Left renal cortex interstitium (tissue), 4 donors: ENCODE measurements around the gene HOXA6. TPM values are rescaled to one million over a fixed set of nuclear protein-coding genes. Genes with fewer than 3 reads are reported as not detected.
A peak's percentile ranks its signal among the peaks of the same experiment; 100 is the strongest.

Experiments used
- DNase-seq, 4 donors: peaks; one replicate each; pipeline ENCODE4 v3.0.0-alpha.2; 2013; ENCODE audit warnings: low read depth in 4 of 4, low spot score in 2 of 4, missing footprints in 1 of 4
- polyA plus RNA-seq, 4 donors: library from polyadenylated mRNA; unstranded; fragments of 120-200 nt; gene quantifications; one replicate each; pipeline ENCODE4 v1.2.1, GENCODE V29; 2013; ENCODE audit not compliant: insufficient read length in 4 of 4

The HOXA6 gene
- polyA plus RNA-seq, 4 donors: 24.7 to 59.3 (median 38.3) TPM

DNA sequence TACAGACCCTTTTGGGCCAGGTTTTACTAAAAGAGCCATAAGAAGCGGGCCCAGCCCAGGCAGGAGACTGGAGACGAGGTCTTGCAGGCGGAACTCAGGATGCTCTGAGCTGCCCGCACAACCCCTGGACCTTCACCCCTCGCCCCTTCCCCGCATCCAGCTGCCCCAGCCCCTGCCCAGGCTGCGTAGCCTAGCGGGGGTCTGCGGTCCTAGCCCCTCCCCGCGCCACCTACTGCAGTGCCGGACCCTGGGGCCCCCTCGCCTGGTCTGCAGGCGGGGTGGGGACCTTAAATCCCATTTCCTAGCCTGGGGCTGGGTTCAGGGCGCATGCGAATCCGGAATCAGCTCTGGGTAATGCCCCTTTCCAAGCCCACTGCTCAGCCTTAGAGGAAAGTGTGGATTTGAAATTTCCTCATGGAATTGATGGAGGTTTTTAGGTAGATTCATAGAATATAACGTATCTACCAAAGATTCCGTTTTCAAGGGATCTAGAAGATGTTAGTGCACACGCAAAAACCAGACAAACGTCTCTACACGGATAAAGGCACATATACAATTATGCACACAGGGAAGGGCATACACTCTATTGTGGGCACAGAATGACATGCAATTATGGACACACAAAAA lies 5.4 kb upstream of the HOXA6 start:
- DNase-seq: no peak

DNA sequence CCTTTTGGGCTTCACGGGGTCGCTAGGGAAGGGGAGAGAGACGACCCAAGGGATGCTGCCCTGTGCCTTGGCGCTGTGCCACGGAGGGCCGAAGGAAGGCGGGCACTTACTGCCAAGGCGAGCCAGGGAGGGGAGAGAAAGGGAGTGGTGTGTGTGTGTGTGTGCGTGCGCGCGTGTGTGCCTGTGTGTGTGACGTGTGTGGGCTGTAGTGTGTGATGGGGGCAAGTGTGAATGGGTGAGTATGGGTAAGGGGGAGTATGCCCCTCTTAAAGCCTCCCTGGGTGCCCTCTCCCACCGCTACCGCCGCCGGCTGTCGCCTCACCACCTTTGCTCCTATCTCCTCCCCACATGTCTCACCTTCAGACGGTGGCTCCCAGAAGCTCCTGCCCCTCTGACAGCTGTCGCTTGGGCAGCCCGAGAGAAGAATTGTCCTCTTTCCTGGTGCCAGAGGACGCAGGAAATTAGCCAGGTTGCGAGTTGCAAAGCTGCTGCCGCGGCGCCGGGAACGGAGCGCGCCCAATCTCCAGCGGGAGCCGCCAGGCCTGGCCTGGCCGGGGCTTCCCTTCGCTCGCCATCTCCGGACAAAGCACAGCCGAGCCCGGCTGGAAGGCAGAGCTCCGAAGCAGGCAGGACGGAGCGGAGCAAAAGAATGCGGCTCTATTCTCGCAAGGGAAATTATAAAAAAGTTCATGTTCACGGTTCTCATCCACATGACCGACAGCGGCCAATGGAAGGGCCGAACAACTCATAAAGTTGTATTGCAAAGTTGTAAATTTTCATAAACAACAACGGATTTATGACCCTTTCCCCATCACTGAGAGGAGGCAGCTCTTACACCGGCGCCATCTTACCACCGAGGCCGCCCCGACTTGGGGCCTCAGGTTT lies 4.6 kb upstream of the HOXA6 start, which contains the start of gene HOXA3:
Gene HOXA3, minus strand, starts transcription at position 653 of the 885 bp plus-strand sequence. CDS start 41,943 bp downstream, outside the sequence.
- peak in 2 of 4 donors; percentile 88 to 91 for DNase-seq

DNA sequence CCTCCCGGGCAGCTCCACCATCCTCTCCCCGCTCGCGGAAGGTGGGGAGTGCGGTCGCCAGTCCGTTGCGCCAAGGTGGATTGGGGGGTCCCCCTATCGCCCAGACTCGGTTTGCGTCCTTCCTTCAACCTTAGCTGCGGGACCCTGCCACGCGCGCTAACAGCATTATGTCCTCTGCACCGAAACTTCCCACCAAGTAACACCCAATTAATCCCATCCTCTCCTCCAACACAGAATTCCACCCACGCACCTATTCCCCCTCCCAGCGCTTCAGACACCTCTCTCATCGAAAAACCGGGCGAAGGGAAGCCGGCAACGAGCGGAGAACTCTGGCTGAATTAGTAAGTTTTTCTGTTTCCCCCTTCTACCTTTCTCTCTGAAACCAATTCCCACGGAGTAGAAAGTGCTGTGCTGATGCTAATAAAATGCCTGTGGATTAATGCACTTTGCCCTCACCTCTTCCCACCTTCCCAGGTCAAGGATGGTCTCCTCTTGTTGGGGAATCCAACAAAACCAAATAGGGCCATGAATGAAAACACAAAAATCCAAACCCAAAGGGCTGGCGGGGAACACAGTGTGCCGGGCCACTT lies 3.9 kb upstream of the HOXA6 start:
- no peak for DNase-seq

DNA sequence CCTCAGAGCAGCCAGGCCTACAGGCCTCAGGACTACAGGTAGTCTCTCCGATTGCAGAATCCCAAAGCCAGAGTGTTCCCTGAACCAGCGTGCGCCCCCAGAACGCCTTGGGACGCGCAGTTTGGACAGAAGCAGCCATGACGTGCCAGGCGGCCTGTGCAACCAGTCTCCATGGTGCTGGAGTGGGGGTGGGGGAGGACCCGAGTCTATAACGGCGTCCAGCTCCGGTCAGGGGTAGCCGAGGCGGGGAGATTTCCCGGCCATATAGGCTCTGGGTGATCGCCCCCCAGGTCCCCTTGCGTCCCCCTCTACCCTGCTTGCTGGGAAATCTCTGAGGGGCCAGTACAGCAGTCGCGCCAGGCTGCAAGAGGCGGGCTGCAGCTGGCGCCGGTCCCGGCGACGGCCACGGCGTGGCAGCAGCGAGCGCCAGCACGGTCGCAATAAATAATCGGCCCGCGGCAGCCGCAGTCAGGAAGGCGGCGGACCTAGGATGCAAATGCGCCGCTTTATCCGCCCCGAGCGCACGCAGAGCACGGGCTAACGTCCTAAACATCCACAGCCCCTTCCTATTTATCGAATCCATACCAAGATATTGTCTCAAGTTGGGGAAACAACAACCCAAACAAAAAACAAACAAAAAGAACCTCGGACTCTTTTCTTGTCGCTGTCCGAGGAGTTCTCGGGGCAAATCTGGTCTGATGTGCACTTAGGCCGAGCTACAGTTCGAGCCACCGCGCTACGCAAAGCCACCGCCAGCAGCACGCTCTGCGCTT lies 3.2 kb upstream of the HOXA6 start:
- DNase-seq: no peak

DNA sequence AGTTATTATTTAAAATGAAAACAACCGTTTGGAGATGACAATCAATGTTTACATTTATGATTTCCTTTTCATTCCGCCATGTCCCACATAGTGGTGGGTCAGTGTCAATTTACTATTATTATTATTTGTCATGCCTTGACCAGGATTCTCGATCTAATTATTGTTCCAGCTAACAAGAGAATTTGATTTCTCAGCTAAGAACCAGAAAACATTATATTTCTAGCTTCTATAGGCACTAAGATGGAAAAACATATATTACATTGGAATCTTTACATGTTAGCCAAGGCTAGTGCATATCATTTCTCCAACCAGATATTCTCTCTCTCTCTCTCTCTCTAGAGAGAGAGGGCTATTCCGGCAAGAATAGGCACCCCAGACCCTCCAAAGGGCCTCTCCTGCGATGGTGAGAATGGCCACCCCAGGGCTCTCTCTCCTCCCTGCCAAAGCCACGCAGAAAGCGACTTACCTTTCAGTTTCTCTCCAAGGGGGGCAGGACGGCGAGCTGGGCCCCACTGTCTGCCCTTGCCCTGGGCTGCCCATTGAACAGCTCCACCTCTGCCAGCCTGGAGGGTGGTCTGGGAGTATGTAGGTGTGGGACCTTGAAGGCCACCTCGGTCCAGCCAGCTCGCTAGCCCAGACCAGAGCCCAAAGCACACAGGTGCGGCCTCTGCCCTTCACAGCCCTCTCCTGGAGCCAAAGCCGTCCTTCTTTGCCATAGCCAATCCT lies 2.4 kb upstream of the HOXA6 start:
- no peak for DNase-seq

DNA sequence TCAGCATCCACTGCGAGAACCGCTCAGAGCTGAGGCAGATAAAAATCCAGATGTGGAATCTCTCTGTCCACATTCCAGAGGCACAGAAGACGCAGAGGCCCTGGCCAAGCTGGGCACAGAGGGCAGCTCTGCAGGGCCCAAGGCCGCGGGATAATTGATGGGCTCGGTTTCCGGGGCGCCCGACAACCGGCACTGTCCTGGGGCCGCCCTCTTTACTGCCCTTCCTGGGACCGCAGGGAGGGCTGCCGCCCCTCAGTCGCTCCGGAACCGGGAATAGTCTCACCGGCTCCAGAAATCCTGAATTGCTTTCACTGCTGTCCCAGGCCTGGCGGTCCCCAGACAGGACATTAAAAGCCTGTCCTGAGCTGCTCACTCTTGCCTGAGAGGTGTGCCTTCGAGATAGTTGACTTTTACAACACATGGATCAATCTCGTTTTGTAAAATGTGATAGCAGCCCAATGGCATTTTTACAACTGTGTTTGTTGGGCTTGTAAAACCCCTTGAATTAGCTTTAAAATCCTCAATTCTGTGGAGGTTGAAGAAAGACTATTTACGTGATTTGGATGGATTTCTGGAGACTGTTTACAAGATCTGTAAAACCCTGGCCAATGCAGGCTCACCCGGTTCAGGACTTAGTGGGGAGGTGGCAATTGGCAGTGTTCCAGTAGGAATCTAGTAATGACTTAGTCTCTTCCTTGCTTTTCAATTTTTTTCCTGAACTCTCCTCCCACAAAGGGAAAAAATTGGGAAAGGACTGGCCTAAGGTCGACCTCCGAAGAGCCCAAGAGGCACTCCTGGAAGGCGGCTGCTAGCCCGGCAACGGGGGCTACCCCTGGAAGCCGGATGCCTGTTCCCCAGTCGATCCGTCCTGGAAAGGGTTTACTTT lies 1.4 kb upstream of the HOXA6 start:
- DNase-seq: no peak

DNA sequence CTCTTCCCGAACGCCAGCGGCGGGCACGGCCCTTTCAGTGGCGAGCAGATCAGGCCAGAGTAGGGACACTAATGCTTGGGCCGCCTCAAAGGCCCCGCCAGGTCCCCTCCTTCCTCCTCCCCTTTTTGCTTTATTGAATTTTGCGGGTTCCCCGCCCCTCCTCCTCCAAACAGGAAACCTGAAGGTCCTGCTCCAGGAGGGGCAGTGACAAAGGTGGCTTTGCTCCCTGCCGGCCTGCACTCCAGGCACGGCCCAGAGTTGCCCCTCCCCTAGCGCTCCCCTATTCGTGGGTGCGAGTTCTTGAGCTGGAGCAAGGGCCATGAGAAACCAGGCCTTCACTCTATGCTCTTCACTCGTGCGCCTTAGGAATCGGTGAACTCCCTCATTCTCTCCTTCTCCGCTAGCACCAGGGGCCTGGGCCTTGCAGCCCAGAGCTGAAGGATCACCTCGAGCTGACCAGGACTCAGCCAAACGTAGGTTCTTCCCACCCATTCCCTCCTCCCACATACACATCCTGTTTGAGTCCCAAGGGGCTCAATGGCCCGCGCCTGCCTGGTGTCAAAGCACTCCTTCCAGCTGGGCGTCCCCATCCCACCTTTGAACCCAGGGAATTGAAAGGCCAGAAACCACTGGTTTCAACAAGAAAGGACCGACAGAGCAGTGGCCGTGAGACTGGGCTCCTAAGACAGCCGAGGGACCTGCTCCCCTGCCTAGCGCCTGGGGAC lies 619 bp upstream of the HOXA6 start:
- DNase-seq: no peak

DNA sequence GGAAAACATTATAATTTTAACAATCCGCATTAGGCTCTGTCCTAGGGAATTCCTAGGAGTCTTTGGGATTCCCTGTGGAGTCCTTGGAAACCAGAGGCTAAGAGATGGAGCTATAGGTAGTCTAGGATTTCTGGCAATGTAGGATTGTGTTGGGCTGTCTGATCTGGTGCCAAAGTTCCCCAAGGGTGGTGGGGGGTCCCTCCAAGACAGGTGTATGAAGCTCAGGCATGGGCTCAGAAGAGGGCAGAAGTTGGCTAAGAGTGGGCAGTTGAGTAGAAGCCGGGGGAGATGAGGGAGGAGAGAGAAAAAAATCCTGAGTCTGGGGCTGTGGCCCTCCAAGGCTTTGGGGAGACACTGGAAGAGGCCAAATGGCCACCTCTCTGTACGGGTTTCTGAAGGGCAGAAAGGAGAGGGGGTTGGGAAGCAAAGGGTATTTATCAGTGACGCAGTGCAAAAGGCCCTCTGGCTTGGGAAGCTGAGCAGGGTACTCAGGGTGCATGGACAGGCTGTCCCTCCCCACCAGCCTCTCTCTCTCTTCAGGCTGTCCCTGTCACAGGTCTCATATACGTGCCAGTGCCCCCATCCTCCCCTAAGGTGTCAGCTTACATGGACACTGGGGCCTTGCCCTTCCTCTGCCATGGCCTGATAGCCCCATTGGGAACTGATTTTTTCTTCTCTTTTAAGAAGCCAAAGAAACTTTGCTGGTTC lies 929 bp downstream of the HOXA6 start:
- no peak for DNase-seq

DNA sequence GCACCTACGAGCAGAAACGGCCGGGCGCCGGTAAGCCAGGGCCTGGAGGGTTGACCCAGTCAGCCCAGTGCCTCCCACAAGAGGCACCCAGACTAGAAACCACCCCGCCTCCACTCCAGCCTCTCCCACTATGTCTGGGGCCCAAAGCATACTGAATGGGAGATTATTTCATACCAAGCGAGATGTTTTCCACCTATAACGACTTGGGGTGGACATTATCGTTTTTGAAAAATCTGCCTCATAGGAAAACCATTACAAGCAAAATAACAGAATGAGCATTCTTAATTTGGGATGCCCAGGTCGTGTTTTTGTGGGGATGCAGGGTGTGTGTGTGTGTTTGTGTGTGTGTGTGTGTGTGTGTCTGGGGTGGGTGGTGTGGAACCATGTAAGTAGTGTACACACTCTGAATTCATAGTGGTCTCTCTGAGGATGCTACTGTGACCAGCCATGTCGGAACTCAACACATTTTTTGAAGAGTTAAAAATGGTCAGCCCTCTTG lies 1.6 kb downstream of the HOXA6 start:
- no peak for DNase-seq

DNA sequence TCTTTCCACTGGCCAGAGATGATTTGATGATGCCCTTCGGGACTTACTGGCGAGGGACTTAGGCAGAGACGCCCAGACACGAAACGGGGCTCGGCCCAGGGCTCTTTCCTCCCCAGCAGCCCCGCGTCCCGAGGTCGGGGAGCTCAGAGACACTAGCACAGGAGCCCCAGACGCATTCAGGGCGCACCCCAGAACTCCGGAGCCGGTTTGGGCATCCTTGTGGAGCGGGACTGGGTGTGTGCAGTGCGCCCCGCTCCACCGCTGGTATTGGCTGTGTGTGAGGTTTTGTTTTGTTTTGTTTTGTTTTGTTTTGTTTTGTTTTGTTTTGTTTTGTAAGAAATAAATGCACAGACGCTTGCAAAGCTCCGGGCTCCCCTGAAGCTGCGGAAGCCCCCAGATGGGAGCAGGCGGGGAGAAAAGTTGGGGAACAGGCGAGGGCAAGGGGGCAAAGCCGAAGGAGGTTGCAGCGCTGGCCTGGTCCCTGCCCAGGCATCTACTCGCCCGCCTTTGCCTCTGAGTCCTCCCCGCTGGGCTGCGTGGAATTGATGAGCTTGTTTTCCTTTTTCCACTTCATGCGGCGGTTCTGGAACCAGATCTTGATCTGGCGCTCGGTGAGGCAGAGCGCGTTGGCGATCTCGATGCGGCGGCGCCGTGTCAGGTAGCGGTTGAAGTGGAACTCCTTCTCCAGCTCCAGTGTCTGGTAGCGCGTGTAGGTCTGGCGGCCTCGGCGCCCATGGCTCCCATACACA lies 2.2 kb downstream of the HOXA6 start:
- DNase-seq: no peak

DNA sequence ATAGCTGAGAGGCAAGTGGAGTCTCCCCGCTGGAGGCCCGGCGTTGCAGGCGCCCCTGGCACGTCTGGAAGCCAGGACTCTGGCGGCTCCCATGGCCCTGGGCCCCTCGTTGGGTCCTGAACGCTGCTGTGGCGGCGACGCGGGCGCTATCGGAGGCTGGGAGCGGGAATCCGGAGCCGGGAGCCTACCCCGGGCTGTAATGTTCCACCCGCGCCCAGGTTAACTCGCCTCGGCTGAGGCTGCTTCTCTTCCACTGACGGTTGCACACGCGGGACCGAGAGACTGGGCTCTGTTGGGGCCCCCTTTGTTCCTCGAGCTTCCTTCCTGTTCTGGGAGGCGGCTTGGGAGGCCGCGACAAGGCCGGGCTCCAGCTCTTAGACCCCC lies 2.8 kb downstream of the HOXA6 start:
- DNase-seq: no peak

DNA sequence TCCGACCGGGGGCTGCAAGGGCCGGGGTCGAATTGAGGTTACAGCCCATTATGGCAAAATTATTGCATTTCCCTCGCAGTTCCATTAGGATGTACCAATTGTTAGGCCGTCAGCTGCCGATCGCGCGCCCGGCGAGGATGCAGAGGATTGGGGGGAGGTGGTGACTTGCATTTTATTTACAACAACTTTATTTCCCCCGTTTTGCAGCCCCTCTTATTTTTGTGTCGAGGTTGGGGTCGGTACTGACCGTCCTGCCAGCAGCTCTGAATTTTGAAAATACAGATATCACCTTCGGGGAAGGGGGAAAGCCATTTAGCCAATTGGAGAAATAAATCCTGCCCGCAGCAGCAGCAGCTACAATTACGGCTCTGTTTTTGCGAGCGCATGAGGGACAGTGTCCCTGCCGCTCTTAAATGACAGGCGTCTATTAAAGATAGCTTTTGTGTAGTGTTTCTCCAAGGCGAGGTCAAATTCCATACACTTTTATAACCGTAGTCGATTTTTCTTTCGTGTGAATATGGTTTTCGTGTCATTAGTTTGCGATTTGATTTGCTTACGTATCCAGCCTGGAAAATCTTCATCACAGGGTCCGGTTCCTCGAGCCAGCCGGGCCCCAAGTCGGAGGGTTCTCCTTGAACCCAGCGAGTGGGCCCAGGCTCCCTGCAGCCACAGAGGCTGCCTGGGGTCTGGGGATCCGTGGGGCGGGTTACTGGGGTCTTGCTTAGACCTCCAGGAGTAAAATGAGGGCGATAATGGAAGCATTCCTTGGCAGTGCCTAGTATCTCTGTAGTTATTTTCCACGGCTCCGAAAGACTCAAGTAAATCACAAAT lies 3.4 kb downstream of the HOXA6 start:
- DNase-seq: no peak

DNA sequence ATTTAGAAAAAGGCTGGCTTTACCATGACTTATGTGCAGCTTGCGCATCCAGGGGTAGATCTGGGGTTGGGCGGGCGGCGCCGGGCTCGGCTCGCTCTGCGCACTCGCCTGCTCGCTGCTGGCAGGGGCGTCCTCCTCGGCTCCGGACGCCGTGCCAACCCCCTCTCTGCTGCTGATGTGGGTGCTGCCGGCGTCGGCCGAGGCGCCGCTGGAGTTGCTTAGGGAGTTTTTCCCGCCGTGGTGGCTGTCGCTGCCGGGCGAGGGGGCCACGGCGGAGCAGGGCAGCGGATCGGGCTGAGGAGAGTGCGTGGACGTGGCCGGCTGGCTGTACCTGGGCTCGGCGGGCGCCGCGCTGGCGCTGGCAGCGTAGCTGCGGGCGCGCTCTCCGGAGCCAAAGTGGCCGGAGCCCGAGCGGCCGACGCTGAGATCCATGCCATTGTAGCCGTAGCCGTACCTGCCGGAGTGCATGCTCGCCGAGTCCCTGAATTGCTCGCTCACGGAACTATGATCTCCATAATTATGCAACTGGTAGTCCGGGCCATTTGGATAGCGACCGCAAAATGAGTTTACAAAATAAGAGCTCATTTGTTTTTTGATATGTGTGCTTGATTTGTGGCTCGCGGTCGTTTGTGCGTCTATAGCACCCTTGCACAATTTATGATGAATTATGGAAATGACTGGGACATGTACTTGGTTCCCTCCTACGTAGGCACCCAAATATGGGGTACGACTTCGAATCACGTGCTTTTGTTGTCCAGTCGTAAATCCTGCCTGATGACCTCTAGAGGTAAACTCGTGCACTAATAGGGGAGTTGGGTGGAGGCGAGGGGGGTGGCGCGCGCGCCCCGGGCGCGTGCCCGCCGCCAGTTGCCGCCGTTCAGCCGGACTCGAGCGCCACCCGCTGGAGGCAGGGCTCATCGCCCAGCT lies 4.3 kb downstream of the HOXA6 start, which contains the start of gene HOXA5:
Gene HOXA5, minus strand, starts transcription at position 659 of the 927 bp plus-strand sequence. Its CDS starts 74 bp downstream, at position 585.
- peak in 1 of 4 donors; percentile 88 for DNase-seq

DNA sequence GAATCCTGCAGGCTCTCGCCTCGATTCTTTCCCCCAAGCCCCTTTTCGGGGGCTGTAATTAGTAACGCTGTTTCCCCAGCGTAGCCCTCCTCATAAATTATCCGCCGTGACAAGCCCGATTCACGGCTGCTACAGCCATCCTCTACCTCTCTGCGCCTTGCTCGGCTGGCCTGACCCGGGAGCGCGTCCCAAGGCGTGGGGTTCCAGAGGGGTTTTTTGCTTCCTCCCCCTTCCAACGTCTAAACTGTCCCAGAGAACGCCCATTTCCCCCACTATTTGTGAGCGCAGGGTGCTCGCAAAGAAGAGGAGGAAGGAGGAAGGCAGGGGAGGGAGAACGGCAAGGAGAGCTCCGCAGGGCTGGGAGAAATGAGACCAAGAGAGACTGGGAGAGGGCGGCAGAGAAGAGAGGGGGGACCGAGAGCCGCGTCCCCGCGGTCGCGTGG lies 5.0 kb downstream of the HOXA6 start:
- no peak for DNase-seq
